HG03097 (cell line): ENCODE data around the gene NFATC2.

Experiments used
- ATAC-seq: cut with Tn5 transposase; IDR thresholded peaks from one replicate; pipeline ENCODE4 v1.9.1; 2021; ENCODE audit not compliant: unreplicated experiment, low FRiP score

NFATC2 gene

DNA sequence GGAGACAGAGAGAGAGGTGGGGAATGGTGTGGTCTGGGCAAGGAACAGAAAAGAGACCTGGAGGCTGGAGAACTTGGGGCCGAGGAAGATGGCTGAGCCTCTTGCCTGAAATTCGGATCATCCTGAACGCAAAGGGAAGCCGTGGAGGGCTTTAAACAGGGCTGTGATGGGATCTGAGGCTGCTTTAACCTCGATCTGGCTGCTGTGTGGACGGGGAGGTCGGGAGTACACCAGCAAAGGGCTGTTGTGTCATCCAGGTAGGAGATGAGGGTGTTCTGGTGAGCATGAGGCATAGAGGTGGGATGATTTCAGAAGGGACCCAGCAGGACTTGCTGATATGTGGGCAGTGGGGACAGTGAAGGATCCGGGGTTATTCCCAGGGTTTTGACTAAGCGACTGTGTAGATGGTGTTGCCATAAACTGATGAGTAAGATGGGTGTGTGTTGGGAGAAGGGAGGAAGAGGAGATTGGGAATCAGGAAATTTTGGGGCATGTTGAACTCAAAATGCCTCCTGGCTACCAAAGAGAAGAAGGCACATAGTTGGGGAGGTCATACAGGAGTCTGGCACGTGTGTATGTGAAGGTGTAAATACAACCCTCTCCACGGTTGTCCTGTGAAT, 158.5 kb downstream of the NFATC2 start:
- no peak for ATAC-seq

DNA sequence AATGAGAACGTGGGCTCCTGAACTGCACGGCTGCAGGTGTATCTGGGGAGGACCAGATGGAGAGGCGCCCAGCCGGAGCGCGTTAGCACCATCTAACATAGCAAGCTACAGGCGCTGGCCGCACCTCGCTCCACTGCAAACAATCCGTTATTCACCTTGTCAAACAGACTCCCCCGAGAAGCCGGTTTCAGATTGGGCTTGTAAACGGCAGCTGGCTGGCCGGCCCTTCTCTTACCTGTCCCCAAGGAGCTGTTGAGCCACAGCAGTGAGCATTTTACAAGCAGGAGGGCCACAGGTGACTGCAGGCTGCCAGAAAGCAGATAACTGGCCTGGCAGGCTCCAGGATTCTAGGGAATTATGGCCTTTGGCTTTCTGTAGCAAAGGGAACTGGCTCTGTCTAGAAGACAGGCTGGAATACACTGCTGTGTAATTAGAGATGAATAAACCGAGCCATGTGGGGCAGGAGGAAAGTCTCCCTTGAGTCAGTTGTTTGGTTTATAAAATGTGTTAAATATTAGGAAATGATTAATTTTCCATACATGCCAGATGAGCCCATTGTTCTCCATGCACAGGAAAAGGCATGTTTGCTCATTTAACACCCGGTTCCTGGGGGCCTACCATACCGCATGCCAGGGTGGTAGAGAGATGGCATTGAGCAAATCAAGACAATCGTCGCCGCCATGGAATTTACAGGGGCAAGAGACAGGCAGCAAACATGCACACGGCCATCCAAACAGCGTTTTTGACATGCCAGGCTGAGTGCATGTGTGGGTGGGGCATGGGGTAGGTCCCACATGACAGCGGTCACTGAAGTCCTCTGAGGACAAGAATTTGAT, 159.3 kb downstream of the NFATC2 start:
- ATAC-seq: no peak

DNA sequence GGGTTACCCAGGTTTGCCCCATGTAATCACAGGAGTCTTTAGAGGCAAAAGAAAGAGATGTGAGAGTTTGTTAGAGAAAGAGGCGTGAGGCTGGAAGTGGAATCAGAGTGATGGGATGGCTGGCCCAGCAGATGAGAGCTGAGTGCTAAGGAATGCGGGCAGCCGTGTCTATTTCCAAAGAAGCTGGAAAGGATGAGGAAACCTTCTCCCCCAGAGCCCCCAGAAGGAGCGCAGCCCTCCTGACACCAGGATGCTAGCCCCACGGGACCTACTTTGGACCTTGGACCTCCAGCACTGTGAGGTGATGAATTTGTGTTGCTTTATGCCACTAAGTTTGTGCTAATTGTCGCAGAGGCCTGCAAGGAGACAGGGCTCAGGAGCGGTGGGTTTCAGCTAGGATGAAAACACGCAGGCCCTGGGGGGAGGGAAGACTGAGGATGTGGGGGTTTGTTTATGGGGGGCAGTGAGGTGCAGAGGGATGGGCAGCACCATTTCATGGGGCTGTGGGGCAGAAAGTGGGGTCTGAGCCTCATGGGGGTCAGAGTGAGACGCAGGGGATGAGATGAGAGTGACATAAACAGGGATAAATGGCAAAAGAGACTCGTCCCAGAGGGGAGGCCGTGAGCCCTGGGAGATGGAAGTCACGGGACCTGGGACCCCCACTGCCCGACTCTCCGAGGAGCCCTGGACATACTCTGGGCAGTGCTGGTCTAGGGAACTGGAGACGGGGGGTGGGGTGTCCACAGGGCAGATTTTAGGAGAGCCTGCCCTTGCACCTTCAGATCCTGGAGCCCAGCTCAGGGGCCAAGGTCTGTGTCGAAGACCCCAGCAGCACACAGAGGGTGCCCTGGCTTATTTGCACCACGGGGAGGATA, 160.2 kb downstream of the NFATC2 start:
- no peak for ATAC-seq

DNA sequence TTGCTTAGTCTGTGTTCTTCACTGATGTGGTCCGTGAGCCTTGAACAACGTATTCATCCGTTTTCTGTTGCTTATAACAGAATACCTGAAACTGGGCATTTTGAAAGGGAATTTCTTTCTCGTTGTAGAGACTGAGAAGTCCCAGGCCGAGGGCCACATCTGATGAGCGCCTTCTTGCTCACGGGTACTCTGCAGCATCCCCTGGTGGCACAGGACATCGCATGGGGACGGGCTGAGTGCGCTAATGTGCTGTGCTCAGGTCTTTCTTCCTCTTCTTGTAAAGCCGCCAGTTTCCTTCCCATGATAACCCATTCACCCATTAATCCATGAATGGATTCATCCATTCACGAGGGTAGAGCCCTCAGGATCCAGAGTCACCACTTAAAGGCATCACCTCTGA, 161.0 kb downstream of the NFATC2 start:
- no peak for ATAC-seq

DNA sequence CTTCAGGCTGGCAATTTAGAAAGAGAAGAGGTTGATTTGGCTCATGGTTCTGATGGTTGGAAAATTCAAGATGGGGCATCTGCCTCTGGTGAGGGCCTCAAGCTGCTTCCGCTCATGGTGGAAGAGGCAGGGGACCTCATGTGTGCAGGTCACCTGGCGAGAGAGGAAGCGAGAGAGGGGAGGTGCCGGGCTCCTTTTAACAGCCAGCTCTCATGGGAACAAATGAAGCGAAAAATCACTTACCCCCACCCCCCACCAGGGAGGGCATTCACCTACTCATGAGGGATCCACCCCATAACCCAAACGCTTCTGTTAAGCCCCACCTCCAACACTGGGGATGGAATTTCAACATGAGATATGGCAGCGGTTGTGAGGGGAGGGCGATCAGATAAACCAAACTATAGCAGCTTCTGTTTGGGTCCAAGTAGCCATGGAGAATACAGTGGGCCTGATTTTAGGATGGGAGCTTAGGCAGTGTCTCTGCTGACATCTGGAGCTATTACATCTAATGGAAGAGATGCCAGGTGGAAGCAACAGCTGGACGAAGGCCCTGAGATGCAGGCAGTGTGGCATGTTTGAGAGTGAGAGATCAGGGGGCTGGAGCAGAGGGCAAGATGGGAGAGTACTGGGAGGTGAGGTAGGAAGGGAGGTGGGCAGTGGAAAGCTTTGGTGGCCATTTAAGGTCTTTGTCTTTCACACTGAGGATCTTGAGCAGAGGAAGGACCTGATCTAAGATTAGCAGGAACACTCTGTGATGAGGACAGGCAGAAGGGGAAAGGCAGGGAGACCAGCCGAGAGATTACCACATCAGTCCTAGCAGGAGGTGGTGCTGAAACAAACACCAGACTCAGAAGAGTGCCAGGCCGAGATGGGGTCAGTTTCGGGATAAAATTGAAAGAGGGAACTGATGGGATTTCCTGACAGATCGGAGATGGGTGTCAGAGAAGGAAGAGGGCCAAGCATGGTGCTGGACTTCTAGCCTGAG, 161.8 kb downstream of the NFATC2 start:
- no peak for ATAC-seq

DNA sequence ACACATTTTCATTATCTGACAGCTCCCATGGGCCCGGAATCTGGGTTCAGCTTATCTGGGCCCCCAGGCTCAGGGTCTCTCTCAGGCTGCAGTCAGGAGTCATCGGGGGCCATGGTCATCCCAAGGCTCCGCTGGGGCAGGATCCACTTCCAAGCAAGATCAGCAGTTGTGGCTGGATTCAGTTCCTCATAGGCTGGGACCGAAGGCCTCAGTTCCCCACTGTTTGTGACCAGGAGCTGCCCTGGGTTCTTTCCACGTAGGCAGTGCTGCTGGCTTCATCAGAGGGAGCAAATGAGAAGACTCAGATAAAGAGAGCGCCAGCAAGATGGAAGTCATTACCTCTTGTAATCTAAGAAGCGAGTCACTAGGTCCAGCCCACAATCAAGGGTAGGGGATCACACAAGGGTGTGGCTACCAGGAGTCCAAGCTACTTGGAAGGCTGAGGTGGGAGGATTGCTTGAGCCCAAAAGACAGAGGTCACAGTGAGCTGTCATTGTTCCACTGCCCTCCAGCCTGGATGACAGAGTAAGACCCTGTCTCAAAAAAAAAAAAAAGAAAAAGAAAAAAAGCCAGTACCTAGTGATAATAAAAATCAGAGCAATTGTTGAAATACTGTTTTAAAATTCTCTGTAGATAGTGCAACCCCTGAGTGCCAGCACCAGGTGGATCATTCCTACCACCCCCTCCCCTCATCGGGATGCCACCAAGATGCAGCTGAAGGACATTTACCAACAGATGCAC, 162.7 kb downstream of the NFATC2 start:
- ATAC-seq: no peak

DNA sequence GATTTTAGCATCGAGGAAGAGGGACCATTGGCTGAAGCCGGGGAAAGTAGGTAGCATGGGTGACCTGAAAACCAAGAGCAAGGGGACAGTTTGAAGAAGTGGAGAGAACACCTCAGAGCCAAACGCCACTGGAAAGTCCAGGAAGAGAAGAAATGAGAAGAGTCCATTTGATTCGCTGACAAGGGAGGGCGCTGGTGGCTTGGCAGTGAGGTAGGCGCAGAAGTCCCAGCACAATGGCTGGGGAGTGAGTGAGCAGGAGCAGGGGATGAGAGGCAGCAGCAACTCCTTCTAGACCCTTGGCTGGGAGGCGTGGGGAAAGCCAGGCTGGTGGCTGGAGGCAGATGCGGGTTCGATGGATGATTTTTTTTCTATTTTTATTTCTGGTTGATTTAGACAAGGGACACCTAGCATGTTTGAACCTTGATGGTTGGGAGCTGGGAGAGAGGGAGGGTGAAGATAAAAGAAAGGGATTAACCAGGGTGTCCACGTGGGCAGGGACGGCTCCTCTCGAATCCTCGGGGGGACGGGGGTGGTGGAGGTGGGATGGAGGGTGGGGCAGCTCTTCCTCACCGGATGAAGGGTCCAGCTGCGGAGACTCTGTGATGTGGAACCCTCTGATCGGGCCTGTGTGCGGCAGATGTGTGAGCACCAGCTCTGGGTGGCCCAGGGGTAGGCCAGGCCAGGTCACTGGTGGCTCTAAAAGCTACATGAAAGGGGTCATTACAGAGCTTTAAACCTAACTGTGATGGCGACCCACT, 164.2 kb downstream of the NFATC2 start:
- ATAC-seq: no peak

DNA sequence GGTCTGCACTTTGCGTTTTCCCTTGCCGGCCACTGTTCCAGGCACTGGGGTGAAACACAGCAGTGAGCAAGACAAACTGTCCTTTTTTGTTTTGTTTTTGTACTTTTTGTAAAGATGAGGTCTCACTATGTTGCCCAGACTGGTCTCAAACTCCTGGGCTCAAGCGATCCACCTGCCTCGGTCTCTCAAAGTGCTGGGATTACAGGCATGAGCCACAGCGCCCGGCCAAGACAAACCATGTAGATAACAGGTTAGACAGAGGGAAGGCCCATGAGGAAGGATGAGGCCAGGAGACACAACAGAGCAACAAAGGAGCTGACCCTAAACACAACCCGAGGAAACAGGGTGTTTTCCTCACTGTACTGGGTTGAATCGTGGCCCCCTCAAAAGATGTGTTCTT, 165.4 kb downstream of the NFATC2 start:
- no peak for ATAC-seq

DNA sequence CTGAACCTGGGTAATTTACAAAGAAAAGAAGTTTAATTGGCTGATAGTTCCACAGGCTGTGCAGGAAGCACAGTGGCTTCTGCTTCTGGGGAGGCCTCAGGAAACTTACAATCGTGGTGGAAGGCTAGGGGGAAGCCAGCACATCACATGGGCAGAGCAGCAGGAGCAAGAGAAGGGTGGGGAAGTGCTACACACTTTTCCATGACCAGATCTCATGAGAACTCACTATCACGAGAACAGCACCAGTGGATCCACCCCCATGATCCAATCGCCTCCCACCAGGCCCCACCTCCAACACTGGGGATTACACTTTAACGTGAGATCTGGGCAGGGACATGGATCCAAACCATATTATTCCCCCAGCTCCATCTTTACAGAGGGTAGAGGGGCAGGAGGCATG, 166.4 kb downstream of the NFATC2 start:
- no peak for ATAC-seq

DNA sequence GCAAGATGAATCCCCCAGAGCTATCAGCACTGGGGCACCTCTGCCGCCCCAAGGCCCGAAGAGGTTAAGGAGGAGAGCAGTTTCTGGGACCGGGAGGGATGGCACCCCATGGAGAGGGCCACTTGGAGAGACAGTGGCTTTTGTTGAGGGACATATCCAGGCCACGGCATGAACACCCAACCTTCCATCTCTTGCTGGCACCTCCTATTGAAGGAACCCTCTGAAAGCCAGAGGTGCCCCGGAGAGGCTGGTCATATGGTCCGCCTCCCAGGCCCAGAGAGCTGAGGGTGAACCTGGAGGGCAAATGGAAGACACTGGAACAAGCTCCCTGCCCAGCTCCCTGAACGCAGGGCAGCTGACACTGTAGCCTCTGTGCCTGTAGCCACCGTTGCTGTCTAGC, 167.0 kb downstream of the NFATC2 start:
- no peak for ATAC-seq

DNA sequence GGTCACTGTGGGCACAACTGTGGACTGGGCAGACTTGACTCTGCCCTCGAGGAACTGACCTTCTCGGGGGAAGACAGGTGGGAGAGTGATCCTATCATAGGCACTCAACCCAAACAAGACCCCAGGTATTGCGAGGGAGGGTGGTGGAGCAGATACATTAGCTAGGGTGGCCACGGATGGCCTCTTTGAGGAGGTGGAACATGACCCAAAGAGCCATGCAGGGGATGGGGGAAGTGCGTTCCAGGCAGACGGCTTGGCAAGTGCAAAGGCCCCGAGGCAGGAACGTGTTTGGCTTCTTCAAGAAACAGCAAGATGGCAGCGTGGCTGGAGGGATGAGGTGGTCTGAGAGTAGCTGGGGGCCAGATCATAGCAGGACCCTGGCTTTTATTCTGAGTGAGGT, 167.6 kb downstream of the NFATC2 start:
- ATAC-seq: no peak

DNA sequence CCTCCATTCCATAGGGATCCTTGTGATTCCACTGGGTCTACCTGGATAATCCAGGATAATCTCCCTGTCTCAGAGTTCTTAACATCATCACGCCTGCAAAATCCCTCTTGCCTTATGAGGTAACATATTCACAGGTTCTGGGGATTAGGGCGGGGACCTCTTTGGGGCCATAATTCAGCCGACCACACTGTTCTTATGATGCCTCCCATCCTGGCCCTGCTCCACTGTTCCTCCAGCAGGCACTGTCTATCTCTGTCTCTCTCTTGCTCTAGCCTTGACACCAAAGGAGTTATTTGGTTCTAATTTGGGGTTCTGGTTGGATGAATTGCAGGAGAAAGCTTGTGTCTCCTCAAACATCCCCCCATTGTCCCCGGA, 168.1 kb downstream of the NFATC2 start:
- ATAC-seq: no peak

DNA sequence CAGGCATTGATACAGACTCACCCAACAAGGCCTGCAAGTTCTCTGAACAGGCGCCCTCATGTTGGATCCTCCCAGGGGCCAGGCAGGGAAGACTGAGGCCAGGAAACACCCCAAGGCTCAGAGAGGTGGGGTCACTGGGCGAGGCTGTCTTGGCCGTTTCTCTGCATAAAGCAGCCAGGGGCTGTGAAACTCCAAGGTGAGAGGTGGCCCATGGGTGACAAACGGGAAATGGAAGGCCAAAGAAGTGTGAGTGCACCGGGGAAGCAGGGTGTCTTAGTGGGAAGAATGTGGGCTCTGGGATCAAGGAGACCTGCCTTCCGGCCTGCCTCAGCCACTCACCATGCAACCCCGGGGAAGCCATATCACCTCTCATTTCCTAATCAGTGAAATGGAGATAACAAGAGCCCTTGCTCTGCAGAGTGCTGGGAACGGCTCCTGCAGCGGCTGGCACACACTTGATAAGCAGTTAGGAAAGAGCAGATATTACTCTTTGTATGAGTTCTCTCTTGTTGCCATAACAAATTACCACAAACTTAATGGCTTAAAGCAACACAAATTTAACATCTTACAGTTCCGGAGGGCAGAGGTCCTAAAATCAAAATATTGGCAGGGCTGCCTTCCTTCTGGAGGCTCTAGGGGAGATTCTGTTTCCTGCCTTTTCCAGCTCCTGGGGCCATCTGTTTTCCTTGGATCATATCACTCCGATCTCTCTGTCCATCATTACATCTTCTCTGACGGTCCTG, 168.6 kb downstream of the NFATC2 start:
- no peak for ATAC-seq

DNA sequence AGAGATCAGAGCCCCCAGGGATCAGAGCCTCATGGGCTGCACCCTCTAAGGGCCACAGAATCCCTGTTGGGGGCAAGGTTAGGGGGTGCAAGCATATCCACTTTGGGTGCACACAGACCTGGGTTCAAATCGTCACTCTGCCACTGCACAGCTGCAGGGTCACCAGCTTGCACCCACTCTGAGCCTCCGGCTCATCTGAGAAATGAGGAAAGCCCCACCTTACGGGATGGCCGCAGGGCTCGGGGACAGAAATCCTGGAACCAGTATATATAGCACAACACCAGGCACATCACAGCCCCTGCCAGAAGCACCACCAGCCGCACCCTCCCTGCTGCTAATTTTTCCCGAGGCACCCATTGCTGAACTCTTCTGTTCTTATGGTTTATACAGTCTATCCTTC, 169.6 kb downstream of the NFATC2 start:
- no peak for ATAC-seq

DNA sequence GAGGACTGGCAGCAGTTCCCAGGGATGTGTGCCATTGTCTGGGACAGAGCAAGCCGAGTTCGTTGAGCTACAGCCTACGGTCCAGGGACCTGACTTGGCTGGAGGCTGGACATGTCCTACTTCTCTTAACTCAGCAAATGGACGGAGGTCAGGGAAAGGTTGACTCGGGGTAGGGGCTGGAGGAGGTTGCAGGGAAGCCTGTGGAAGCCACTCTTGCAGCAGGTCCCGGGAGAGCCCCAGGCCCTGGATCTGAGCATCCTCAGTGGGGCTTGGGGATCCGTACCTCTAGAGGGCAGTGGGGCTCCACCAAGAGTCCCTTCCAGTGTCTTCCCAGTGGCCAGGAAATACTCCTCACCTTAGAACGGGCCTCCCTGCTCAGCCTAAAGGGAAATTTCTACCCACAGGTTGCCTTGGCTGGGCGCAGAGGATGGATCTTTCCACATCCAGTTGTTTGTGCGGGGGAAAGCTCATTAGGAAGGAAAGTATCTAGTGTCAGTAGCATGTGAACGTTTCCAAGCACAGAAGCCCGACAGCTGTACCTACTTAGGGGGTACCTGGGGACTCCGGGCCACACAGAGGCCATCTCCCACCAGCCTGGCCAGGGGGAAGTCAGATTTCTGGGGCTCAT, 170.2 kb downstream of the NFATC2 start:
- ATAC-seq: no peak

DNA sequence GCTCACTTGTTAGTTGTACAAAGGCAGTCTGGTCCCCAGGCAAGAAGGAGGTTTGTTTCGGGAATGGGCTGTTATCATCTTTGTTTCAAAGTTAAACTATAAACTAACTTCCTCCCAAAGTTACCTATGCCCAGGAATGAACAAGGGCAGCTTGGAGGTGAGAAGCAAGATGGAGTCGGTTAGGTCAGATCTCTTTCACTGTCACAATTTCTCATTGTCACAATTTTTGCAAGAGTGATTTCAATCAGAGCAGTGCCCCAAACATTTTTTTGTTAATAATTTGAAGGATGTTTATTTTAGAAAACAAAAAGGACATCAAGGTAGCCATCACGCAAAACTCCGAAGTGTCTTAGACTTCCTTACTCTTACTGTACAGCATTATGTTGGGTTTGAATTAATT, 170.8 kb downstream of the NFATC2 start:
- no peak for ATAC-seq

DNA sequence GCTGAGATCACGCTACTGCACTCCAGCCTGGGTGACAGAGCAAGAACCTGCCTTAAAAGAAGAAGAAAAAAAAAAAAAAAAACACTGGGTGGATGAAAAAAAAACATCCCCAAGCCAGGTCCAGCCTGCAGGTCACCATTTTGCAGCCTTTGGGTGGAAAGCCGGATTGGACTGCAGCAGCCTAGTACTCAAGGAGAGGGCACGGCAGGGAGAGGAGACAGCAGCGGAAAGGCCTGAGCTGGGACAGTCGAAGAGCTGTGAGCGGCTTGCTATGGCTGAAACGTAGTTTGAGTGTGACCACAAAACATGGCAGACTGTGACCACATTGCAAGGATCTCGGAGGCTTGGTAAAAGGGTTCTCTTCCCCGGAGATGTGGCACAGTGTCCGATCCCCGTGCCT, 173.0 kb downstream of the NFATC2 start:
- no peak for ATAC-seq
